Testis (tissue), 2 donors: ENCODE results near the gene UNC13B.

Experiments used
- CTCF ChIP-seq, 3 experiments: fragments of 450-650 bp in 2 of 3; fragments of 200-600 bp in 1 of 3; sonication (generic) in 1 of 3; IDR thresholded peaks; one replicate each; pipeline ENCODE4 v1.5.1; 2016 to 2019; ENCODE audit warnings: antibody characterized with exemption in 3 of 3, mild to moderate bottlenecking in 2 of 3, moderate library complexity in 1 of 3
- POLR2A ChIP-seq: fragments of 450-650 bp; IDR thresholded peaks from one replicate; pipeline ENCODE4 v1.6.1; 2017; ENCODE audit warnings: antibody characterized with exemption, mild to moderate bottlenecking, moderate library complexity

- TF ChIP-seq CTCF (IDR thresholded peaks at IDR 0.05) (no peak), POLR2A (no peak)
Observed at GRCh38 chr9:35311891-35312639, 150.3 kb downstream of the UNC13B start.
